HG02973 (cell line): ENCODE results near the gene NRXN3.

Source experiments
- ATAC-seq: cut with Tn5 transposase; IDR thresholded peaks from one replicate; pipeline ENCODE4 v1.9.1; 2021; ENCODE audit warnings: moderate library complexity; ENCODE audit not compliant: unreplicated experiment

NRXN3 gene

DNA sequence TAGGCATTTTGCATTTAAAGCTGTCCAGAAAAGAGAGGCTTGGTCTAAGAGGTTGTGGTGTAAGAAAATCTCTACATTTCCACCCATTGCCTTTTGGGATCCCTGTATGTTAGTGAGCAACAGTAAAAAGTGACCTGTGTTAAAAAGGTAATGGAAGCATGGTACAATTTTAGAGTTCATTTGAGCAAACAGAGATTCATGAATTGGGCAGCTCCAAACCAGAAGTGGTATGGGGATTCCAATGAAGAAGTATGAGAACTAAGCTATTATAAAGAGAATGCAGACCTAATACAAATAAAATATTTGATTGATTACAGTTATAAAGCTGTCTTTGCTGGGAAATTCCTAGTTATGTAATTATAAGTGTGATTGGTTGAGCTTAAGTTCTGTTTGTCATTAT is 1134.1 kb downstream of the NRXN3 start:
- no peak for ATAC-seq

- no peak for ATAC-seq
Measured at GRCh38 chr14:79306546-79306945, 1136.4 kb downstream of the NRXN3 start.

DNA sequence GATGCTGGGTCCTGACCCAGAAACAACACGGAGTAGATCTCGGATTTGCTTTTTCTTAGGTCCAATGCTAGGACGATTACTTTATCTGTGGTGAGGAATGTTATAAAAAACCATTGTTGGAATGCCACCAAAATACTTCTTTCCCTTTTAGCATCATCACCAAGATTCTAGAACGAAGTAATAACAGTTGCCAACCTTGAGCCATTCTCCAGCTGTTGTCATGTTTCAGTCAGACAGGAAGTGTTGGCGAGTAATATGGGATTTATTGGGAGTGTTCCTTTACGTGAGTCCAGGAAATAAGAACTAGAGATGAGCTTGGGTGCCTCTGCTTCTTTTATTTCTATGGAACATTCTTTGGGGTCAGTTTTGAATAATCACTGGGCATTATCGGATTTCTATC is 1148.2 kb downstream of the NRXN3 start:
- no peak for ATAC-seq

GRCh38 chr14:79320561-79320960 is 1150.4 kb downstream of the NRXN3 start:
- ATAC-seq, result no peak

DNA sequence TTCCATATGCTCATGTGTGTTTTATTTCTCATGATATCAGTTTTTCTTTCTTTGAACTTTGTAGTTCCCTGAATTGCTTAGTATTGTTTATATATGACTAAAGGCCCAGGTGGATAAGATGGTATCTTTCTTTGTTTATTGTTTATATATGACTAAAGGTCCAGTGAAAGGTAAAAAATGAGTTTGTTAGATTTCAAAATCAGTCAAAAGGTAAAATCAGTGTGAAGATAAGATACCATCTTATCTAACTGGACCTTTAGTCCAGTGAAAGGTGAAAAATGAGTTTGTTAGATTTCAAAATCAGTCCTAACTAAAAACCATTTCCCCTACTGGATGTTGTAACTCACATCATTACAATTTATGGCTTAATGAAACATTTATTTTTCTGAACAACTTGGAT is 1150.9 kb downstream of the NRXN3 start:
- no peak for ATAC-seq

GRCh38 chr14:79325071-79325470 is 1154.9 kb downstream of the NRXN3 start:
- no peak for ATAC-seq

- ATAC-seq, result no peak
Measured at GRCh38 chr14:79325557-79325956, 1155.4 kb downstream of the NRXN3 start.

DNA sequence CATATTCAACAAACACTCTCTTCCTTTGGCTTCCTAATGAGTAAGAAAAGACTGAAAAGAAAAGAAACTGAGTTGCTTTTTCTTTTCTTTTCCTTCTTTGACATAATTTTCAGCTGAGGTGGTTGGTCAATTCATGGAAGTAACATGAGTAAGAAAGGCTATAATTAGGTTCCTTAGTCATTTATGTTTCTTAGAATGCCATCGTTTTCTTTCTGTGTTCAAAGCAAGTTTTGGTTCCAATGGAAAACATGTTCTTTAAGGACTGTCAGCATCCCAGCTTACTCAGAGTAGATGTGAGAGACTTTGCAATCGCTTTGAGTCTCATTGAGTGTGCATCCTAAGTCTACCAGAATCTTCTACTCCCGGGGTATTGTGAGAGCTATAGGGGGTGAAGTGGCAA is 1158.7 kb downstream of the NRXN3 start:
- ATAC-seq, result no peak

DNA sequence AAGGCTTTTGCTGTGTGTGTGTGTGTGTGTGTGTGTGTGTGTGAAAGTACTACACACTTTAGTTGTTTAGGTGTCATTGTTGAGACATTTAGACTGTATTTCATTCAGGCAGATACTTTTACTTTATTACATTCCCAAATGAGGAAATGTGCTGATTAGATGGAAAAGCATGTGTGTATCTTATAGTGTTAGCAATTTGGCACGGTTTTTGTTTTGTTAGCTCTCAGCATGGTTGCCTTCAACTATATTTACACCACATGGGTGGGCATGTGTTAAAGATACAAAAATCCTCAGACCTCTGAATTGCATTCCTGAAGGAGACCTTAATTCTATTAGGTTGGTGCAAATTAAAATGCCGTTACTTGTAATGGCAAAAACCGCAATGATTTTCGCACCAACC is 1161.7 kb downstream of the NRXN3 start:
- no peak for ATAC-seq

DNA sequence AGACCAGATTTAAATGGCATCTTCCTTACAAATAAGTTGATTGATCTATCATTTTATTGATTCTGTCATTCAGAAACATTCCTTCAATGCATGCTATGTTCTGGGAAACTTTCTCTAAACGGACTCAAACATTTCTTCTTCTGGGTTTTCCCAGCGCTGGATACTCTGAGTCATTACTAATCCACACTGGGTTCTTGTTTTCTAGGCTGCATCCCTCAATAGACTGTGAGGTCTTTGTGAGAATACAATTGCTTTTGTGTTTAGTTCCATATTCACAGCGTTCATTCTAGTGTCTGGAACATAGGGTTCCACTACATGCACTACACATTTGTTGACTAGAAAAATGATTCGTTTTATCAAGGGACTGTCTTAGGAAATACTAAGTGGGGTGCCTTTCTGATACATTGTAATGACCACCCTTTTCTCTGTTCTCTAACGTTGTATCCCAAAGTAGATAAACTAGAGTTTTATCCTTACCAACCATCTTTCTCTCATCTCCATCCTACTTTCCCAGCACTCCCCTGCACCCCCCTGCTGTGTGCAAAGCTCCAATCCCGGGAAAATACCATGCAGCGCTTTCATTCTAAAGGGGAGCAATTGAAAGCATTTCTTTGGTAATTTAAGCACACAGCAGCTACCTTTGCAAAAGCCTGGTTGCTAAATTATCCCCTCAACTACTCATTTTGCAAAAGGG is 1162.5 kb downstream of the NRXN3 start:
- ATAC-seq, result no peak

- no peak for ATAC-seq
Measured at GRCh38 chr14:79333198-79333546, 1163.0 kb downstream of the NRXN3 start.

GRCh38 chr14:79334272-79334671 is 1164.1 kb downstream of the NRXN3 start:
- ATAC-seq, result no peak

GRCh38 chr14:79337761-79338160 is 1167.6 kb downstream of the NRXN3 start:
- ATAC-seq, result no peak

DNA sequence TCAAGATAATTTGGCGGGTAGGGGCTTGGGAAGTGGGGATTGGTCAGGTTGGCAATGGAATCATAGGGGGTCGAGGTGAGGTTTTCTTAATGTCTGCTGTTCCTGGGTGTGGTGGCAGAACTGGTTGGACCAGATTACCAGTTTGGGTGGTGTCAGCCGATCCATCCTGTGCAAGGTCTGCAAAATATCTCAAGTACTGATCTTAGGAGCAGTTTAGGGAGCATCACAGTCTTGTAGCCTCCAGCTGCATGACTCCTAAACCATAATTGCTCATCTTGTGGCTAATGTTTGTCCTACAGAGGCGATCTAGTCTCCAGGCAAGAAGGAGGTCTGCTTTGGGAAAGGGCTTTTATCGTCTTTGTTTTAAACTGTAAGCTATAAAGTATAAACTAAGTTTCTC is 1172.8 kb downstream of the NRXN3 start:
- ATAC-seq, result no peak

- ATAC-seq, result no peak
Measured at GRCh38 chr14:79351011-79351410, 1180.8 kb downstream of the NRXN3 start.

GRCh38 chr14:79352076-79352630 is 1182.0 kb downstream of the NRXN3 start:
- no peak for ATAC-seq

DNA sequence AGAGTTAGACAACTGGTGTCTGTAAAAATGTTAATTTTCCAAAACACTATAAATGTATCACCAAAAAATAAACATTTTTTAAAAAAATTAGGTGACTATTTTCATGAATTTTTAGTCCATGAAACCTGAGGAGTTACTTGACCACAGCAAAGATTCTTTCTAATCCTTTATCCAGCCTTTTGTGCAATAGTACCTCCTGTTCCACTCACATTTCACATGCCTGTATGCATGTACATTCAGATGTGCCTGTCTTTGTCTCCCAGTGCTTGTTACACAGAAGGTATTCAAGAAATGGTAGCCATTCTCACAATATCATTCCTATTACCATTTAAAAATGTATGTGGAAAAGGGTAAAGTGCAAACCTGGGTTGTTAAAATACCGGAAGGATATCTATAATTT is 1184.2 kb downstream of the NRXN3 start:
- no peak for ATAC-seq

- ATAC-seq, result no peak
Measured at GRCh38 chr14:79356040-79356439, 1185.9 kb downstream of the NRXN3 start.

- no peak for ATAC-seq
Measured at GRCh38 chr14:79357307-79357706, 1187.1 kb downstream of the NRXN3 start.

DNA sequence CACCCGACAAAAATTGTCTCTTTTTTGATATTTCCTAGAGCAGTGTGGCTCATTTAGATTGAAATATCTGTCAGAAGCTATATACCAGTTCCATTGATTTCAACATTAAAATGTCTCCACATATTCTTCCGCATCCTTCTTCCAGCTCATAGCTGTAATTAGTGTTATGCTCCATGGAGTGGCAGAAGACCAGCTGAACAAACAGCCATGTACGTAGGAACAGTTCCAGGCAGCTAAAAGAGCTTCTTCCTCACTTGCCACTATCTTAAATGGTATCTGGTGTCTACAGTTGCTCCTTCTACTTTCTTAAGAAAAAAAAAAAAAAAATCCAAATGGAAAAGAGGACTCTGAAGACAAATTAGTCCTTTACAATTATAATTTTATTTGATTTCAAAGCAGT is 1193.1 kb downstream of the NRXN3 start:
- no peak for ATAC-seq

DNA sequence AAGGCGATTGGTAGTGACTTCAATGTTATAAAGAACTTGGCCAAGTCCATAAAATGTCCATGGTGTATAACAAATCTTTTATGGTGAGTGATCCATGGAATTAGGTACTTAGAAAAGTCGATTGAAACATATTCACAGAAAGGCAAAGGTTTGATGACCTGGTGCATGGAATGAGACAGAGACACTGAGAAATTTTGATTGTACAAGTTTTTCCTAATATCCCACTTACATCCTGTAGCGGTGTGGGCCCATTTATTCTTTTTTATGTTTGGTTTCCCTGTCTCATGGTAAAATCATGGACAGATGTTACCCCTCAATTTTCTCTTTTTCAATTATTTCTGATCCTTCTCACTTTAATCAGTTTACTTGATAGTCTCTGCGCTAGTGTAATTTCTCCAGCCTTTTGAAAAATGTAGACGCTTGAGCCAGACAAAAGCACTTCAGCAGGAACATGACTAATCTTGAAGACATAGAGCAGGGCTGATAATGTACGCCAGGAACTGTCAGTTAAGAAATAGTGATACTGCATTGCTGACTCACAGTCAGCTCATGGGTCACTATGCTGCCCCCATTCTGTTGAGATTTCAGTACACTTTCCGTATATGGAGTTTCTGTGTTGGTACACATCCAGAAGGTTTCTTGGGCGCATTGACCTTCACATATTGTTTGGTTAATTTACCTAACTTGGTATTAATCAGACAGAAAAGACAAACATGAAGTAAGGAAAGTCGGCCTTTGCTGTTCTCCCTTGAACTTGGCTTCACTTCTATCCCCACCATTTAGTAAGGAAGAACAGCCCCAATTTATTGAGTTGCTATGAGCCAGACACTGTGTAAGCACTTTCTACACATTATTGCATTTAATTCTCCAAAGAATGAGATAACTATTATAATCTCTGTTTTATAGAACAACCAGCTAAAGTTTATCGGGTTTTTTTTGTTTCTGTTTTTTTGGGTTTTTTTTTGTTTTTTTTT is 1199.5 kb downstream of the NRXN3 start:
- ATAC-seq, result no peak

DNA sequence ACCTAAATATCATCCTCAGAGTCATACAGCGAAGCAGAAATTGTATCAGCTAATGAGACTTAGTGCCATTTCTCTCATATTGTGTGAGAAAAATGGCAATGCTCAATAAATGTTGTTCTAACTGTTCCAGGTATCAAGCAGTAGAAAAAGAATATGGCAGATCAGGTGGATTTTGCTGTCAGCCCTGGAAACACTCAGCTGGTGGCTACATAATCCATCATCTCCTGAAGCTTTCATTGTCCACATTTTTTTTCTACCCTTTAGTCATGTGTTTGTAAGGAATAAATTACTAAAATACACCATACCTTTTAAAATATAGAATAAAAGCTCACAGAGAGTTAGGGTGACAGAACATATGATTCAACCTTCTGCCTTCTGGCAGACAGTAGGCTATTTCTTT is 1200.8 kb downstream of the NRXN3 start:
- no peak for ATAC-seq
